AG10803 (cell line): ENCODE measurements around the gene PLEKHA1.

Experiments
- DNase-seq: peaks from one replicate; pipeline ENCODE4 v3.0.0; 2010; ENCODE audit warnings: low read depth
- H3K4me3 ChIP-seq: 2 replicates; pipeline ENCODE4 v1.5.1; 2011; ENCODE audit warnings: mild to moderate bottlenecking, low read length, control low read depth
- CTCF ChIP-seq: conservative IDR thresholded peaks from 2 replicates; pipeline ENCODE4 v1.5.1; 2011; ENCODE audit warnings: mild to moderate bottlenecking, low read length, control low read depth, inconsistent platforms

The PLEKHA1 gene

GRCh38 chr10:122388287-122388997 lies 13.9 kb downstream of the PLEKHA1 start:
- TF ChIP-seq CTCF, result no peak
- DNase-seq, result no peak
- H3K4me3 ChIP-seq, result no peak overlapping the region

- no peak for DNase-seq
- no peak overlapping the region for H3K4me3 ChIP-seq
- TF ChIP-seq CTCF, result no peak
Observed at GRCh38 chr10:122390271-122390670, 15.8 kb downstream of the PLEKHA1 start.

DNA sequence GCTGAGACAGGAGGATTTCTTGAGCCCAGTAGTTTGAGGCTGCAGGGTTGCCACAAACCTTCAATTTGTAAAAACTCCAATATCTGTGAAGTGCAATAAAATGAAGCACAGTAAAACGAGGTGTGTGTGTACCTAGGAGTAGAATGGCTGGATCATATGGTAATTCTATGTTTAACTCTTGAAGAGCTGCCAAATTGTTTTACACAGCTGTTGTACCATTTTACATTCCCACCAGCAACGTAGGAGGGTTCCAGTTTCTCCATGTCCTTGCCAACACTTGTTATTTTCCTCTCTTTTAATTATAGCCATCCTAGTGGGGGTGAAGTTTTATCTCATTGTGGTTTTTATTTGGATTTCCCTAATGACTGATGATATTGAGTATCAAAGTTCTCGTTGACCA lies 16.2 kb downstream of the PLEKHA1 start:
- DNase-seq, result no peak
- no peak overlapping the region for H3K4me3 ChIP-seq
- TF ChIP-seq CTCF, result no peak

GRCh38 chr10:122391875-122392274 lies 17.4 kb downstream of the PLEKHA1 start:
- TF ChIP-seq CTCF, result no peak
- no peak for DNase-seq
- no peak overlapping the region for H3K4me3 ChIP-seq

DNA sequence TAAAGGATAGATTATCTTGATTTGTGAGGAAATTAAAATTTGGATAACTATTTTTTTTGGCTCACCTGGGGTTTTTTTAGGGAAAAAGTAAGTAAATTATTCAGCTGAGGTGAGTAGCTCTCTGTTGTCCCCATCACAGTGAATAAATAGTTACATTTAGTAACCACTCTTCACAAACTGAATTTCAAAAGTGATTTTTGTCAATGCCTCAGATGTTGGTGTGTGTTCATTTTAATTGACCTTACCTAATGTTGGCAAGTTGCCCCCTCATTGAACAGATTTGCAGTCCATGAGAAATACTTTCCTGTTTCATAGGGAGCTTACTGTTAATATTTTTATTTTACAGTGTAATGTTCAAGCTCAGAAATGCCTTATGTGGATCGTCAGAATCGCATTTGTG lies 18.3 kb downstream of the PLEKHA1 start:
- TF ChIP-seq CTCF, result no peak
- no peak overlapping the region for H3K4me3 ChIP-seq
- DNase-seq, result no peak

DNA sequence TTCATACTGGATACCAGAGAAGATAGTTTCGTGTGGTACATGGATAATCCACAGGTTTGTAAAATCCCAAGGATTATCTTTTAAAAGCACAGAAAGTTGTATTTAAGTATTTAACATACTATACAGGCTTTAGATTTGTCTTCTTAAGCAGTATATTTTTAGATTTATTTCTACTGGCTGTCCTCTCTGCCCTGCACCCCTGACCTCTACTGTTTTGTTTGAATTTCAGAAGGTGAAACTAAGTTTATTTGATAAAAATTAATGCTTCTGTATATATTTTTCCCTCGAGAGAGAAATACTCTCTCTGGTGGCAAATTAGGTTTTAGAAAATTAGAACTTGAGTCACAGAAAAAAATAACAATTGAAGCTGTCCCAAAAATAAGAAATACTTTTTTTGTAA lies 18.8 kb downstream of the PLEKHA1 start:
- no peak for TF ChIP-seq CTCF
- no peak overlapping the region for H3K4me3 ChIP-seq

GRCh38 chr10:122402548-122403131 lies 28.1 kb downstream of the PLEKHA1 start:
- DNase-seq, result no peak
- no peak overlapping the region for H3K4me3 ChIP-seq
- no peak for TF ChIP-seq CTCF

More for the DNA sequence above, 18.8 kb downstream of the PLEKHA1 start:
- DNase-seq, result no peak
